Activated effector memory CD4-positive, alpha-beta T cell treated with anti-CD3 and anti-CD28 coated beads, Interleukin-2, amount 50 U/mL, for 16 hours (primary cell): ENCODE data around the gene SLA2.
"Not testable (repeated sequence)": the region's sequence is repeated elsewhere in the genome, so short reads cannot be mapped to it uniquely, and the experiment has no call there.

Experiments
- DNase-seq: peaks from one replicate; pipeline ENCODE4 v3.0.0-alpha.2; 2020

Gene SLA2

DNA sequence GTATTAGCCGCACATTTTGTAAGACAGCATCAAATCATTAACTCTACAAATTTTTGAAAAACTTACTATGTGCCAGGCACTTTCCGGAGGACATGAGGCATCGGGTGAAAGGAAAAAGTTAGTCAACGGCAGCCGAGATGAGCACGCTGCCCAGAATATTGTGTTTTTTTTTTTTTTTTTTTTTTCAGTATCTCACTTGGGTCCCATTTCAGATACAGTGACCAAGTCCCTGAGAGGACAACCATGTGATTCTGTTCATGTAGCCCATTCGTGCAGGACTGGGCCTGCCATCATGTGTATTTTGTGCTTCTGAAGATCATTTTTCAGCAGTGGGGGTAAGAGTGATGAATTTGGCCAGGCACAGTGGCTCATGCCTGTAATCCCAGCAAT is 1.3 kb downstream of the SLA2 start:
- DNase-seq: peak; percentile 80

DNA sequence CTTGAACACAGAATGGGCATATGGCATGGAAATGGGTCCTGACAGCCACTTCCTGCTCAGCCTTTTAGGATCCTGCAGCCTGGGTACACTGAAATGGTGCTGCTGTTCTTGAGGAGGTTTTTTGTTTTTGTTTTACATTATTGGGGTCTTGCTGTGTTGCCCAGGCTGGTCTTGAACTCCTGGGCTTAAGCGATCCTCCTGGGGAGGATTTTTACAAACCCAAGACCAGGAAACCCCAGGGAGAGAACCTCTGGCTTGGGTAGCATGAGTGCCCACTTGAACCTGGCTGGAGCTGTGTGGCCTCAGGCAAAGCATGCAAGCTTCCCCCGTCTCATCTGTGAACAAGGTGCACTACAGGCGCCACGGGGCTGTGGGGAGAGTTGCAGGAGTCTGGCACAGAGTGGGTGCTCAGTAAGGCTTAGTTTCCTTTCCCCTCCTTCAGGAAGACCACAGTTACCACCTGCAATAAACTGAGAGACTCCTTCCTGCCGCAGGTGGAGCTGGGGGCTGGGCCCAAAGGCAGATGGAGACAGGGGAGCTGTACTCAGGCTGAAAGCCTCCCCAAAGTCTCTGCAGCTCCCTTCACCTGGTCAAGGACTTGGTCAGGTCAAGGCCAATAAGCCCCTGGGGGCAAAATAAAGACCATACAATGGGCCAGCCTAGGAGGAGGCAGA is 1.8 kb downstream of the SLA2 start:
- peak; percentile 84 for DNase-seq

DNA sequence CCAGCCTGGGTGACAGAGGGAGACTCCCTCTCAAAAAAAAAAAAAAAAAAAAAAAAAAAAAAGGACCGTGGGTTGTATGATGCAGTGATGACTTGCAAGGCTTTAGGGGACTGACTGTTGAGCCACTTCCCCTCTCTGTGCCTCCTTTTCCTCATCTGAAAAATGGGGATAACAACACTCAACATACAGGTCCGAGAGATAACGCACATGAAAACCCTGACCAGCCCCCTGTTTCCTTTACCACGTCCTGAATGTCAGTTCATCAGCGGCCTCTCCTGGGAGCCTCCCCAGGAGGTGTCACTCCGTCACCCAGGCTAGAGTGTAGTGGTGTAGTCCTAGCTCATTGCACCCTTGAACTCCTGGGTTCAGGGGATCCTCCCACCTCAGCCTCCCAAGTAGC is 3.9 kb downstream of the SLA2 start:
- no peak for DNase-seq

DNA sequence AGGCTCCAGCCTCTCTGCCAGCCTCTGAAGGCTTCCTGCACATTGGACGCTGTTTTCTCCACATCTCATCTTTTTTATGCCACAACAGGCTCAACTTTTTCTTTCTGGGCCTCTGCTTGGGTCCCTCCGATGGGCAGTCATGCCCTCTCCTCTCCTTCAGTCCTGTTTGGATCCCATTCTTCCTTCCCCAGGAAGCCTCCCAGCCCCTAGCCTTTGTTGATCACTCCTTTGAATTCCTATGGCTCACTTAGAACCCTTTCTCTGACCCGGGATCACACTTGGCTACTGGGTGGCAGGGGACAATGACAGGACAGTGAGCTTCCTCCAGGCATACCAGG is 4.5 kb downstream of the SLA2 start:
- no peak for DNase-seq

DNA sequence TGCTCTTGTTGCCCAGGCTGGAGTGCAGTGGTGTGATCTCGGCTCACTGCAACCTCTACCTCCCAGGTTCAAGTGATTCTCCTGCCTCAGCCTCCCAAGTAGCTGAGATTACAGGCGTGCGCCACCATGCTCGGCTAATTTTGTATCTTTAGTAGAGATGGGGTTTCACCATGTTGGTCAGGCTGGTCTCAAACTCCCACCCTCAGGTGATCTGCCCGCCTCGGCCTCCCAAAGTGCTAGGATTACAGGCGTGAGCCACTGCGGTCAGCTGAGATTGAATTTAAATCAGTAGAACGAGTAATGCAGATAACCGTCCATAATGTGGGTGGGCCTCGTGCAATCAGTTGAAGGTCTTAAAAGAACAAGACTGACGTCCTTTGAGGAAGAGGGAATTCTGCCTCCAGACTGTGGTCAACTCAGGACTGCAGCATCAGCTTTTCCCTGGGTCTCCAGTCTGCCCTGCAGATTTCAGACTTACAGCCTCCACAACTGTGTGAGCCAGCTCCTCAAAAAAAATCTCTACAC is 7.1 kb downstream of the SLA2 start:
- DNase-seq: not testable (repeated sequence)

DNA sequence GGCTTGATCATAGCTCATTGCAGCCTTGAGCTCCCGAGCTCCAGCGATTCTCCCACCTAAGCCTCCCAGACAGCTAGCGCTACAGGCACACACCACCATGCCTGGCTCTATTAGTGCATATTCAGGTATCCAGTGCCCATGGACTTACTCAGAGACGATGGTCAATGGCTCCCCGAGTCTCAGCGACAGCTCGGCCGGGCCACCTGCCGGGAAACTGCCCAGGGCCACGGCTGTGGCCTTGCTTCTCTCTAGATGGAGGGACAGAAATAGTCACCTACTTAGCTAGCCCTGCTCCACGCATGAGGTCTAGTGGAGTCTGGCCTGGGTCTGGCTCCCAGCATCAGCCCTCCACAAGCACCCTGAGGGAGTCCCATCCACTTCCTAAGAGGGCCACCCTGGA is 11.7 kb downstream of the SLA2 start:
- no peak for DNase-seq

DNA sequence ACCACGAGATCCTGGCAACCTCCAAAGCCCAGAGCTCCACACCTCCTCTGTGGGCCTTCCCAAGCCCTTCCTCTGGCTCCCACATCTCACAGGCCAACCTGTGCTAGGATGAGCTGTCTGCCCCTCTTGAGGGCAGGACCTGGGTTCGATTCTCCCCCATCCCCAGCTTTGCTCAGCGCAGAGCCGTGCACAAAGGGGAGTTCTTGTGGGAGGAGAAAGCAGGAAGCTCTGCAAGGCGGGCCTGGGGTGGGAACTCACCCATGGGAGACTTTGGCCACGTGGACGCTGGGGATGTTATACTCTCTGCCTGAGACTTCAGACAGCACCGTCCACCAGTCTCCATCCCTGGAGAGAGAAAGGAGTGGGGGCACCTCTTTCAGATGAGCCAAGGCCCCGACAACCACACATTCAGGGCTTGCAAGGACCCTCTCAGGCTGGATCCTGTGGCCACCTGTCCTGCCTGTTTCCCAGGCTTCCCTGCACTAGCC is 12.7 kb downstream of the SLA2 start:
- DNase-seq: no peak

DNA sequence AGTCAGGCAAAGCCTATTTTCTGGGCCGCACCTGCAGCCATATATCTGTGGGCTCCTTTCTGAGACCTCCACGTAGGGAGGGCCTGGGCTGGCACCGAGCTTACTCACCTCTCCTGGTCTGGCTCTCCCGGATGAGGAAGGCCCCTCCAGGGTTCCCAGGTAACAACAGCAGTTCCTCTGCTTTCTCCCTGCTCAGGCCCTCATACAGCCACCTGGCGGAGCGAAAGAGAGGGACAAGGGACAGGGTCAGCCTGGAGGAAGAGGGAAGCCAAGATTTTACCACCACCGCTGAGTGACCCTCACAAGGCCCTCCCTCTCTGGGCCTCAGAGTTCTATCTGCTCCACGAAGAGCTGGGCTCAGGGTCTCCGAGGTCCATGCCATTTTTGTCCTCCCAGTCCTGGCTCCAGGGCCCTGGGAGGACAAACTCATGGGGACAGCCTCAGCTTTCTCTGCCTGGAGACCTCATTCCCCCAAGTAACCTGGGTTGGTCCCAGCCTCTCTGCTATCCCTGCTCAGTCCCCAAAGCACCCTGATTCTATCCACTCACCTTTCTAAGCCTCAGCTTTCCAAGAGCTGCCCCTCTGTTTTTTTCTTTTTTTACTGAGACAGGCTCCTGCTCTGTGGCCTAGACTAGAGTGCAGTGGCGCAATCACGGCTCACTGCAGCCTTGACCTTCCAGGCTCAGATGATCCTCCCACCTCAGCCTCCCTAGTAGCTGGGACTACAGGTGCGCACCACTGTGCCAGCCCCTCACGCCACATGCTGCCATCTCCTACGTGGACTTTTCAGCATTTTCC is 13.3 kb downstream of the SLA2 start:
- no peak for DNase-seq

DNA sequence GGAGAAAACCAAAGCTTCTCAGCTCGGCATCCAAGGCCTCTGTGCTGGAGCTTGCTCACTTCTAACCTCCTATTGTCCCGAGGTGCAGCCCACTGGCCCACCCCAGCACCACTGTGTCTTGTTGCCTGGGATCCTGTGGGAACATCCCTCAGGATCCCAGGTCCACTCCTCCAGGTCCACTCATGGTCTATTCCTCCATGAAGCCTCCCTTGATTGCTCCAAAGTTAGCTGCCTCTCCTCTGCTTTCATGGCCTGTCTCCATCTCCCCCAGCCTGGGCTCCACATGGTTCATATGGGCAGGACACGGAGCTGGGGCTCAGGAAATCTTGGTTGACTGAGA is 13.9 kb downstream of the SLA2 start:
- no peak for DNase-seq

DNA sequence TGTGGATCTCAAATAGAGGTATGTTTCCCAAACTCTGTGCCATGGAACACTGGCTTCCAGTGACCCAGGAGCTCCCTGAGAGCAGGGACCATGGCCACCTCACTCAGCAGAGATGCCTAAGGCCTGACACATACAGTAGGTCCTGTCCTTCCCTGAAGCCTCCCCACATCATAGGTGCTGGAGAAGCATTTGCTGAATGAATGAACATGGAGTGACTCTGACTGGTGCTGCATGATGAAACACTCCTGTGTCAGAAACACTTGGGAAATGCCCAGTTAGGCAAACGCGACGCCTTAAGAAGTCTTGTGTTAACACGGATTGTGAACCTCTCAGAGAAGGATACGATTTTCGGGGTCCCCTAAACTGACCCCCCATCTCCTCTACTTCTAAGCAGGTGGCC is 14.3 kb downstream of the SLA2 start:
- no peak for DNase-seq

DNA sequence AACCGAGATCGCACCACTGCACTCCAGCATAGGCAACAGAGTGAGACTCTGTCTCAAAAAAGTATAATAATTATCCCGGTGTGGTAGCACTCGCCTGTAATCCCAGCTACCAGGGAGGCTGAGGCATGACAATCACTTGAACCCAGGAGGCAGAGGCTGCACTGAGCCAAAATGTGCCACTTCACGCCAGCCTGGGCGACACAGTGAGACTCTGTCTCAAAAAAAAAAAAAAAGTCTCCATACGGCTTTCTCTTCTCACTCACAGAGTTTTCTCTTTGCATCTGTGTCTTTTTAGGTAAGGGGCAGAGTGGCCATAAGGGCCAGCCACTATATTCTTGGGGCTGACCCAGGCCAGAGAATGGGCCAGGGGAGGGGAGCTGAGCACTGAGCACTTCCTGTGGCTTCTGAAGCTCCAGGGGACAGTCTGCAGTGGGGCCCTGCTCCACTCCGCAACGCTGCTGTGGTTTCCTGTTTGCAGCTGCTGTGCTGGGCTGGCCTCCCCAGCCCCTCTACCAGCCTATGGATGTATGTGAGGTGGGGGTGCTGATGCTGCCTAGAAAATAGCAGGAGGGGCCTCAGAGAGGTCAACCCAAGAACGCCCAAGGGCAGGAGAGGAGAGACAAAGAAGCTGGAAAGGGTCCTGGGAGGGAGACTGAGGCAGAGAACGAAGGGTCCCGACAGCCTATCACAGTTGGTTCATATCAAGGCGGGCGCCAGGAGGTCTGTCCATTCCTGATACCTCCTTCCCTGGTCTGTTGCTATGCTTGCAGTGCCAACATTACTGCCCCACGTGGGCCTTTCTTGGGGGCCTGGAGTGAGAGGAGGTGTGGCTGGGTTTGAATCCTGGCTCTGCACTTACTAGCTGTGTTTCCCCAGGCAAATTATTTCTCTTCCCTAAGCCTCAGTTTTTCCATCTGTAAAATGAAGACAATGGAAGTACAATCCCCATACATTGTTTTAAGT is 16.0 kb downstream of the SLA2 start:
- DNase-seq: peak; percentile 79

DNA sequence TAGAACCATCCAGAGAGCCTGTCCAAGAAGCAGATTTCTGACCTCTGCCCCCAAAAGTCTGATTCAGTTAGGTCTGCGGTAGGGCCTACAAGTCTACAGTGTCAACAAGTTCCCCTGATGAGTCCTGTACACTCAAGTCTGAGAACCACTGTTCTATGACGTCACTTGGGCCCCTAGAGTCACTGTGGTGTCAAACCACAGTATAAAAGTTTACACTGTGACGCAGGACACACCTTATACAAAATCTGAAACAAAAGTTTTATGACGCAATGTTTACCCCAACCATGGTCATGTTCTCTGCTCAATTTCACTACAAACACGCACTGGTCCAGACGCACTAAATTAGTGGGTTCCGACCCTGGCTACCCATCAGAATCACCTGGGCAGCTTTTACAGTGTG is 17.9 kb downstream of the SLA2 start:
- no peak for DNase-seq

DNA sequence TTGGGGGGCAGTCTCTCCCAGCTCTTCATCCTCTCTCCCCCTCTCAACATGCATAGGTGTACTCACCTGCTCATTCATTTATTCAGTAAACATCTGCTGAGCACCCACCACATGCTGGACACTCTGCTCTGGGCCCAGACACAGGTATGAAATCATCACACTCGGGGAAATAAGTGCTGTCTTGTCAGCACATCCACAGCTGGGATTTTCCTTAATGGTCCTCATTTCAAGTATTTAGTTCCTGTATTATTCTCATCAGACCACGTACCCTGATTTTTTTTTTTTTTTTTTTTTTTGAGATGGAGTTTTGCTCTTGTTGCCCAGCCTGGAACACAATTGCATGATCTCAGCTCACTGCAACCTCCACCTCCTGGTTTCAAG is 21.1 kb downstream of the SLA2 start:
- no peak for DNase-seq

DNA sequence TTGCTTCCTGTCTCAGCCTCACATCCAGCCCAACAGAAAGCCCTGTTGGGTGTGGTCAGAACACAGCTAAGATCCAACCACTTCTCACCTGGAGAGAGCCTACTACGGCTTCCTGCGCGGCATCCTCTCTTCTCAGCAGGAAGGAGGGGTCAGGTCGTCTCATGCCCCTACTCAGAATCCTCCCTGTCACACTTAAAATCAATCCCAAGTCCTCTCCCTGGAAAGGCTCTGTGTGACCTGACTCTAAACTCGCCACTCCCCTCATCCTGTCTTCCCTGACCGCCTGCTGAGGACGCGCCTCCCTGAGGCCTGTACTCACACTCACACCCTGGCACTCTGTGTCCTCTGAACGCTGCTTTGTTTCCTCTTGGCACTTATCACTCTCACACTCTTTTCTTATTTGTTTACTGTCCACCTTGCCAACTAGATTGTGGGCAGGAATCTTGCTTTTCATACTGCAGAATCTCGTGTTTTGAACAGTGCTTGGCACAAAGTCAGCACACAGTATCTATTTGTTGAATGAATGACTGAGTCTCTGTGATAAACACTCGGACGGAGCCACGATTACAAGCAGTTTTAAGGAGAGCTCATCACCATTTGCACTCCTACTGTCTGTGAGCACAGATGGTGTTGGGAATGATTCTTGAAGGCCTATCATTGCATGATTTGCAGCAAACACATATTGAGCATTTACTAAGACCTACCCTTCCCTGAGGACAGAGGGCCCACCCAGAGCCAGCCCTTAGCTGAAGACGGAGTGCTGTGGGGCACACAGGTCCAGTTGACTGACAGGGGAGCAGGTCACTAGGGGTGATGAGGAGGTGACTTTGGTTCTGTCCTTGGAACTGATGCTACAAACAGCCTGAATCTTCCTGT is 21.7 kb downstream of the SLA2 start:
- no peak for DNase-seq

DNA sequence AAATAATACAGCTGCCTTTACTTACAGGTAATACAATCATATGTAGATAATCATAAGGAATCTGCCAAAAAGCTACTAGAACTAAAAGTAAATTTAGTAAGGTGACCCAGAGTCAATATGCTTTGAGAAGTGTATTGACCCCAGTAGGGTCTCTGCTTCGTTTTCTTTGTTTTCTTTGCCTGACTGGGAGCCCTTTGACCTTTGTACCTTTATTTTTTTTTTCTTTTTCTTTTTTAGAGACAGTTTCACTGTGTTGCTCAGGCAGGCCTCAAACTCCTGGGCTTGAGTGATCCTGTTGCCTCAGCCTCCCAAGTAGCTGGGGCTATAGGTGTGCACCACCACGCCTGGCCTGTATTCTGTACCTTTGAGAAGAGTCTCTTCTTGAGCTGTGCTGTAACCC is 22.6 kb downstream of the SLA2 start:
- no peak for DNase-seq

DNA sequence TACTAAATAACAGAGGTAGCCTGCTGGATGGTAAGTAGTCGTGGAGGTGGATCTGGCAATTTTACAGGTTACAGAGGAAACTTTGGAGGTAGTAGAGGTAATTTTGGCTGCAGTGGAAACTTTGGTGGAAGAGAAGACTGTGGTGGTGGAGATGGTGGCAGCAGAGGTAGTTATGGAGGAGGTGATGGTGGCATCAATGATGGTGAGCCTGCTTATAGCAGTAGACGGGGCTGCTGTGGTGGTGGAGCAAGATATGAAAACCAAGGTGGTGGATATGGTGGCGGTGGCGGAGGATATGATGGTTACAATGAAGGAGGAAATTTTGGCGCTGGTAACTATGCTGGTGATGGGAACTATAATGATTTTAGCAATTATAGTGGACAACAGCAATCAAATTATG is 25.1 kb downstream of the SLA2 start:
- no peak for DNase-seq

DNA sequence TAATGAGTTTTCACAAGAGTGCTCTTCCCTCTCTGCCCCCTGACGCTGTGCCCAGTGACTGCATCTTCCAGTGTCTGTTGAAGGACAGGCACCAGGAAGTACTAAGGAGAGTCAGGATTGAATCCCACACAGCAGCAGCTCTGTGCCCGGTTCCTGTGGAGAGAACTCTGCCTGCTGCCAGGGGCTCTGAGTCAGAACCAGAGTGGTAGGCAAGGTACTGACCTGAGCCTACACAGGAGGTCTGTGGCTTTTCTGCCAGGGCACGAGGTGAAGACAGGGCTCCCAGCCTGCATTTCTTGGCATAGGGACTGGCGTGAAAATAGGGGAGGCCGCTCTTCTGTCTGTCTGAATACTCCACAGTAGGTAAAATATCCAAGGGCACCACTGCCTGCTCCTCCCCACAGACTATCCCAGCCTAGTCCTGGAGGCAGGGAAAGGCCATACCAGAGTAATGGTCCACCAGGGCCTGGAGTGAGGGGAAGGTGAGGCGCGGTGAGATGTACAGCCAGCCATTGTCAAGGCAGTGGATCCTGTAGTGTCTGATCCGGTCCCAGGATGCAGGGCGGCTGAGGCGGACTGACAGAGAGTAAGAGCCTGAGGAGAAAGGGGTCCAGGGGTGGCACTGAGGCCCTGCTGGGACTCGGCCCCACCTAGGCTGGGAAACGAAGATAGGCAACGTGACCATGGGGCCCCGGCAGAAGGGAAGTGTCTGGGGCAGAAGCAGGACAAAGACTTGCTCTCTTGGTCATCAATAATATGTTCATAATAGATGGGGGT is 31.0 kb downstream of the SLA2 start:
- DNase-seq: no peak

DNA sequence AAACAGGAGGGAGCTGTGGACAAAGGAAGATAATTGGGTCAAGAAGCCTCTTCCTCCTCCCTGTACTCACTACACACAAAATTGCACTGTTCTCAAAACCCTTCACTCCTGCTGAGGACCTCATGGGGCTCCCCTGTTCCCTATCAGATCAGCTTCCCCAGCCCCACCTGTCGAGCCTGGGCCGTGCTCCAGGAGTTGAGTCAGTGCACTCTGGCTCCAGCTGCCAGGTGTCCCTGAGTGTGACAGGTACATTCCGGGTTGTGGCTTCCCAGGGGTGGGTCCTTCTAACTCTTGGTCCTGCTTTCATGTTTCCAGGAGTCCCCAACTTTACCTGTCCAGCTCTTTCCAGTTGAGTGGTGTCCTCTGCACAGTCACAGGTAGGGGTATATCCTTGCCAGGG is 32.0 kb downstream of the SLA2 start:
- no peak for DNase-seq

DNA sequence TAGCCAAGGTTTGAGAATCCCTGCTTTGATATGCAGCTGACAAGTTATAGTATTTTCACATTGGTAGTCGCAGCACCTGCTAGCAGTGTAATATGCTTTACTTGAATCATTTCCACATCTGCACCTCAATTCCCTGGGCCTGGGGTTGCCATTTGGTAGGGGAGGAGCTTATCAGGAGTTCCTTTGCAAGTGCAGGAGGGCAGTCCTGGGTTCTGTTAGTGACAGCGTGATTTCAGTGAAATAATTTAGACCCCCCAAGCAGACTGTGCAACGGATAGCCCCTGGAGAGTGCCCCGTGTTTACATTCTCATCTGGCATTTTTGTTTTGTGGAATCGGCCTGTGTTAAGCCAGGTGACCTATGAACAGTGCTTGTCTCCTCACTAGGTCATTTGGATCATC is 34.4 kb downstream of the SLA2 start:
- DNase-seq: no peak

DNA sequence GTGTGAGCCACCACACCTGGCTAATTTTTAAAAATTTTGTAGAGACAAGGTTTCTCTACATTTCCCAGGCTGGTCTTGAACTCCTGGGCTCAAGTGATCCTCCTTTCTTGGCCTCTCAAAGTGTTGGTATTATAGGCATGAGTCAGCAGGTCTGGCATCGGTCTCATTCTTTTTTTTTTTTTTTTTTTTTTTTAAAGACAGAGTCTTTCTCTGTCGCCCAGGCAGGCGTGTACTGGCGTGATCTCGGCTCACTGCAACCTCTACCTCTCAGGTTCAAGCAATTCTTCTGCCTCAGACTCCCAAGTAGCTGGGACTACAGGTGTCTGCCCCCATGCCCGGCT is 37.6 kb downstream of the SLA2 start:
- DNase-seq: not testable (repeated sequence)

DNA sequence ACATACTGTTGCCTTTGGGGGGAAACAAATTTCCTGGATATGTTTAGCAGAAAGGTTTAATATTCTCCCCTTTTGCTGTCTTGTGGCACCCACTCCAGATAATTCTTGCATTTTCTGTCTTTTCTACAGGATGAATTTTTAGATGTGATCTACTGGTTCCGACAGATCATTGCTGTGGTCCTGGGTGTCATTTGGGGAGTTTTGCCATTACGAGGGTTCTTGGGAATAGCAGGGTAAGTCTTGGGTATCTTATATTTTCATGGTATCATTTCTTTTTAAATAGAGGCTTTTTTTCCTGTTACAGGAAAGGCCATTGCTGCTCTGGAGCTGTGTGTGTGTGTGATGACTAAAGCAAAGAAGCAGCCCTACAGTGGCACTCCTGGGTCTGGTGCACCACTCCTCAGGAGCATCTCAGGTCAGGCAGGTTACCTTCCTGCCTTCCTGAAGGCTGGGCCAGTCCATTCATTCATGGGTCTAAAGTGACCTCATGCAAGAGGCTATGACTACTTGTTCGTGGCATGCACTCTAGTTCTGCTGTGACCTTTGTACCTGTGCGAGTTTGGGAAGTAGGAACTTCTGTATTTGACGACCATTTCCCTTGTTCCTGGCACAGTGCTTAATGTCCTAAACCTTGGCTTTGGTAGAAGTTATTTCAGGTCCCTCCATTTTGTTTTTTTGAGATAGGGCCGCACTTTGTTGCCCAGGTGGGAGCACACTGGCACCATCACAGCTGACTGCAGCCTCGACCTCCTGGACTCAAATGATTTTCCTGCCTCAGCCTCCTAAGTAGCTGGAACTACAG is 38.2 kb downstream of the SLA2 start:
- DNase-seq: no peak
